ENCODE results near the gene PPIL3. TPM values are rescaled to one million over a fixed set of nuclear protein-coding genes. Genes with fewer than 3 reads are reported as not detected.
A peak's percentile ranks its signal among the peaks of the same experiment; 100 is the strongest.

The PPIL3 gene
- total and polyA plus RNA-seq, 2 experiments from 2014 or later = 42.9 to 54.0 TPM

- no peak for TF ChIP-seq ZNF114 (CRISPR knock-in tag; IDR thresholded peaks at IDR 0.05)
- no peak for TF ChIP-seq REST (IDR thresholded peaks at IDR 0.05; ENCODE audit: unreplicated experiment)
- no peak for TF ChIP-seq NANOG (IDR thresholded peaks at IDR 0.05; ENCODE audit: borderline replicate concordance)
- TF ChIP-seq ETS1 (IDR thresholded peaks at IDR 0.05) = no peak
- TF ChIP-seq EZH2phosphoT487 (IDR thresholded peaks at IDR 0.05; ENCODE audit: unreplicated experiment) = no peak
- TF ChIP-seq CTCF (conservative IDR thresholded peaks at IDR 0.05; ENCODE audit: low read depth in 2 of 2) = no peak
- TF ChIP-seq EZH2 (IDR thresholded peaks at IDR 0.05; ENCODE audit: low read depth, unreplicated experiment) = no peak
- no peak for TF ChIP-seq CREB1 (CRISPR knock-in tag; IDR thresholded peaks at IDR 0.05; ENCODE audit: low read depth)
Observed at GRCh38 chr2:200843993-200844948, 44.6 kb downstream of the PPIL3 start (continued).

- H3K27me3 ChIP-seq (ENCODE audit: insufficient read depth) = no peaks in the 10 kb centered on the region
- no peak overlapping the region for H3K27ac ChIP-seq (ENCODE audit: low read depth)
- peaks cover 3% of the 10 kb centered on the region; the same call in 1 of the 2 replicates for H3K9me2 ChIP-seq (ENCODE audit: insufficient read depth)
- no peak overlapping the region for H3K4me2 ChIP-seq
- H2AFZ ChIP-seq = peak overlapping the region; percentile 72; the same call in 1 of the 2 replicates
- peaks cover 7% of the 10 kb centered on the region; the same call in 2 of the 3 replicates for H3K4me1 Mint-ChIP-seq
- TF ChIP-seq ETS1 (IDR thresholded peaks at IDR 0.05) (no peak), JUNB (IDR thresholded peaks at IDR 0.05; ENCODE audit: unreplicated experiment) (no peak), POLR2AphosphoS5 (IDR thresholded peaks at IDR 0.05; ENCODE audit: low read depth) (no peak)
- H3K27ac Mint-ChIP-seq = 0 out of 2 replicates have a peak overlapping the region, but pooled peaks have one; percentile 23
- peaks cover 20% of the 10 kb centered on the region for H3K9me3 Mint-ChIP-seq
- no peaks in the 10 kb centered on the region for H3K79me2 ChIP-seq (replicated peaks; ENCODE audit: insufficient read depth)
- no peaks in the 10 kb centered on the region for H4K20me1 ChIP-seq (replicated peaks; ENCODE audit: insufficient read depth)
- H3K27me3 Mint-ChIP-seq (ENCODE audit: insufficient read depth, low read depth, poor library complexity) = no peaks in the 10 kb centered on the region
- H3K4me3 Mint-ChIP-seq = no peak overlapping the region
- H3K4me1 ChIP-seq (ENCODE audit: insufficient read depth) = peaks cover 2% of the 10 kb centered on the region; the same call in 1 of the 2 replicates
- H3F3A ChIP-seq (replicated peaks; ENCODE audit: low read depth) = no peaks in the 10 kb centered on the region
- peaks cover 10% of the 10 kb centered on the region for H3K36me3 Mint-ChIP-seq (ENCODE audit: low read depth)
- no peak for DNase-seq (ENCODE audit: low spot score)
- no peak overlapping the region for H3K4me3 ChIP-seq
- H3K36me3 ChIP-seq (ENCODE audit: insufficient read depth) = peaks cover 6% of the 10 kb centered on the region; the same call in 1 of the 2 replicates
- ATAC-seq = peak; percentile 70; the same call in 2 of the 3 replicates
Observed at GRCh38 chr2:200839513-200839912, 49.4 kb downstream of the PPIL3 start.
